CD8-positive, alpha-beta memory T cell (primary cell): ENCODE results near the gene CPO. TPM values are rescaled to one million over a fixed set of nuclear protein-coding genes. Genes with fewer than 3 reads are reported as not detected.

Experiments used
- CTCF ChIA-PET: fragments of 350-600 bp; sonication (Branson Sonifier 250); formaldehyde crosslinking; loops from one replicate; lab custom pipeline; 2021; ENCODE audit warnings: antibody characterized with exemption; lab: Charles Lee
- POLR2A ChIA-PET: fragments of 350-600 bp; sonication (Branson Sonifier 250); formaldehyde crosslinking; loops from one replicate; lab custom pipeline; 2021; ENCODE audit warnings: antibody characterized with exemption; lab: Charles Lee
- DNase-seq, 5 donors: peaks; one replicate each; pipeline versions ENCODE4 v3.0.0 to v3.0.0-alpha.2; 2020 to 2022; ENCODE audit warnings: mixed read lengths in 1 of 5
- H3K27ac ChIP-seq: one replicate; pipeline ENCODE4 v1.7.0; 2013; ENCODE audit warnings: low read depth, mild to moderate bottlenecking, low read length, moderate library complexity
- H3K27me3 ChIP-seq: 2 replicates; pipeline ENCODE4 v1.7.0; 2013; ENCODE audit warnings: low read length, mild to moderate bottlenecking; ENCODE audit not compliant: insufficient read depth, poor library complexity, severe bottlenecking
- H3K36me3 ChIP-seq: 2 replicates; pipeline ENCODE4 v1.7.0; 2013; ENCODE audit warnings: mild to moderate bottlenecking, low read length, moderate library complexity; ENCODE audit not compliant: insufficient read depth
- H3K4me1 ChIP-seq: 2 replicates; pipeline ENCODE4 v1.7.0; 2013; ENCODE audit warnings: mild to moderate bottlenecking, low read length, moderate library complexity; ENCODE audit not compliant: insufficient read depth
- H3K4me3 ChIP-seq: 2 replicates; pipeline ENCODE4 v1.7.0; 2013; ENCODE audit warnings: mild to moderate bottlenecking, low read length
- H3K9me3 ChIP-seq: 2 replicates; pipeline ENCODE4 v1.7.0; 2013; ENCODE audit warnings: mild to moderate bottlenecking, low read length
- H3K27ac Mint-ChIP-seq, 8 donors: one replicate each; pipeline ENCODE4 v1.8.0; 2020 to 2021; ENCODE audit warnings: mixed read lengths in 8 of 8, mild to moderate bottlenecking in 6 of 8, inconsistent platforms in 3 of 8, moderate library complexity in 3 of 8
- H3K27me3 Mint-ChIP-seq, 2 donors: one replicate each; pipeline ENCODE4 v1.8.0; 2020 to 2021; ENCODE audit warnings: mixed read lengths in 2 of 2, mild to moderate bottlenecking in 1 of 2, moderate library complexity in 1 of 2
- H3K36me3 Mint-ChIP-seq, 3 donors: one replicate each; pipeline ENCODE4 v1.8.0; 2020 to 2021; ENCODE audit warnings: mixed read lengths in 3 of 3, inconsistent platforms in 1 of 3, mild to moderate bottlenecking in 1 of 3
- H3K4me1 Mint-ChIP-seq, 3 donors: one replicate each; pipeline ENCODE4 v1.8.0; 2020 to 2021; ENCODE audit warnings: mixed read lengths in 3 of 3, inconsistent platforms in 1 of 3, mild to moderate bottlenecking in 1 of 3
- H3K4me3 Mint-ChIP-seq, 7 donors: one replicate each; pipeline ENCODE4 v1.8.0; 2020 to 2021; ENCODE audit warnings: mixed read lengths in 7 of 7, mild to moderate bottlenecking in 6 of 7, moderate library complexity in 4 of 7, inconsistent platforms in 2 of 7
- H3K9me3 Mint-ChIP-seq, 5 donors: one replicate each; pipeline ENCODE4 v1.8.0; 2020 to 2022; ENCODE audit warnings: mixed read lengths in 5 of 5, mild to moderate bottlenecking in 3 of 5, moderate library complexity in 2 of 5, inconsistent platforms in 1 of 5
- polyA plus RNA-seq: library from polyadenylated mRNA; unstranded; fragments of 300-500 nt; fragmentation: Illumina TruSeq; gene quantifications from one replicate; pipeline ENCODE4 v1.2.3, GENCODE V29; 2021
- total RNA-seq, 2 experiments: library from RNA; stranded (reverse); gene quantifications; one replicate each; pipeline ENCODE4 v1.2.3, GENCODE V29; 2021

CPO gene
- total and polyA plus RNA-seq, 3 experiments from 2014 or later, result 0.20 TPM; not detected in 2

GRCh38 chr2:206979922-206980321 is 40.6 kb downstream of the CPO start:
- no peak overlapping the region for H3K27ac ChIP-seq
- Mint-ChIP-seq H3K27me3 (peaks cover 3% of the 10 kb centered on the region in 2 donors), H3K9me3 (no peaks in the 10 kb centered on the region), H3K27ac (no peak overlapping the region), H3K4me3 (no peak overlapping the region), H3K36me3 (no peaks in the 10 kb centered on the region), H3K4me1 (no peaks in the 10 kb centered on the region)
- H3K4me3 ChIP-seq, result no peak overlapping the region
- ChIA-PET CTCF (no interaction called here), POLR2A (no interaction called here)
- H3K27me3 ChIP-seq, result no peaks in the 10 kb centered on the region
- H3K36me3 ChIP-seq, result no peaks in the 10 kb centered on the region
- no peaks in the 10 kb centered on the region for H3K4me1 ChIP-seq
- H3K9me3 ChIP-seq, result no peaks in the 10 kb centered on the region
- no peak for DNase-seq

GRCh38 chr2:206980413-206980812 is 41.1 kb downstream of the CPO start:
- Histone ChIP-seq H3K27me3 (no peaks in the 10 kb centered on the region), H3K4me3 (no peak overlapping the region), H3K27ac (no peak overlapping the region), H3K4me1 (no peaks in the 10 kb centered on the region), H3K9me3 (no peaks in the 10 kb centered on the region), H3K36me3 (no peaks in the 10 kb centered on the region)
- ChIA-PET CTCF (no interaction called here), POLR2A (no interaction called here)
- Mint-ChIP-seq H3K27ac (no peak overlapping the region), H3K27me3 (peaks cover 3% of the 10 kb centered on the region in 2 donors), H3K4me3 (no peak overlapping the region), H3K36me3 (no peaks in the 10 kb centered on the region), H3K9me3 (no peaks in the 10 kb centered on the region), H3K4me1 (no peaks in the 10 kb centered on the region)
- no peak for DNase-seq

- Histone ChIP-seq H3K4me1 (no peaks in the 10 kb centered on the region), H3K4me3 (no peak overlapping the region), H3K27me3 (no peaks in the 10 kb centered on the region), H3K27ac (no peak overlapping the region), H3K9me3 (no peaks in the 10 kb centered on the region), H3K36me3 (no peaks in the 10 kb centered on the region)
- H3K9me3 Mint-ChIP-seq, result no peaks in the 10 kb centered on the region
- ChIA-PET POLR2A (no interaction called here), CTCF (no interaction called here)
- H3K27me3 Mint-ChIP-seq, result peaks cover 3% of the 10 kb centered on the region in 2 donors
- H3K27ac Mint-ChIP-seq, result no peak overlapping the region
- H3K4me1 Mint-ChIP-seq, result no peaks in the 10 kb centered on the region
- no peak for DNase-seq
- H3K36me3 Mint-ChIP-seq, result no peaks in the 10 kb centered on the region
- H3K4me3 Mint-ChIP-seq, result no peak overlapping the region
Observed at GRCh38 chr2:206981086-206981674, 41.9 kb downstream of the CPO start.

- CTCF ChIA-PET, result no interaction called here
- H3K4me3 ChIP-seq, result no peak overlapping the region
Observed at GRCh38 chr2:206981739-206982340, 42.5 kb downstream of the CPO start.

GRCh38 chr2:206982360-206982955 is 43.1 kb downstream of the CPO start:
- Histone ChIP-seq H3K27me3 (no peaks in the 10 kb centered on the region), H3K9me3 (no peaks in the 10 kb centered on the region), H3K27ac (no peak overlapping the region), H3K4me3 (no peak overlapping the region), H3K4me1 (no peaks in the 10 kb centered on the region), H3K36me3 (no peaks in the 10 kb centered on the region)
- Mint-ChIP-seq H3K4me3 (no peak overlapping the region), H3K9me3 (no peaks in the 10 kb centered on the region), H3K36me3 (no peaks in the 10 kb centered on the region), H3K27me3 (peaks cover 3% of the 10 kb centered on the region in 2 donors), H3K4me1 (no peaks in the 10 kb centered on the region), H3K27ac (no peak overlapping the region)
- DNase-seq, result no peak
- ChIA-PET POLR2A (no interaction called here), CTCF (no interaction called here)

More at GRCh38 chr2:206981739-206982340, 42.5 kb downstream of the CPO start:
- Histone ChIP-seq H3K36me3 (no peaks in the 10 kb centered on the region), H3K27me3 (no peaks in the 10 kb centered on the region), H3K27ac (no peak overlapping the region), H3K4me1 (no peaks in the 10 kb centered on the region), H3K9me3 (no peaks in the 10 kb centered on the region)
- Mint-ChIP-seq H3K4me1 (no peaks in the 10 kb centered on the region), H3K27me3 (peaks cover 3% of the 10 kb centered on the region in 2 donors), H3K4me3 (no peak overlapping the region), H3K36me3 (no peaks in the 10 kb centered on the region), H3K27ac (no peak overlapping the region), H3K9me3 (no peaks in the 10 kb centered on the region)
- POLR2A ChIA-PET, result no interaction called here
- peak in 1 of 5 donors; percentile 36 for DNase-seq

GRCh38 chr2:206983161-206983859 is 44.0 kb downstream of the CPO start:
- Mint-ChIP-seq H3K27ac (no peak overlapping the region), H3K4me1 (no peaks in the 10 kb centered on the region), H3K27me3 (peaks cover 3% of the 10 kb centered on the region in 2 donors), H3K36me3 (no peaks in the 10 kb centered on the region), H3K4me3 (no peak overlapping the region), H3K9me3 (no peaks in the 10 kb centered on the region)
- Histone ChIP-seq H3K36me3 (no peaks in the 10 kb centered on the region), H3K27ac (no peak overlapping the region), H3K4me3 (no peak overlapping the region), H3K27me3 (no peaks in the 10 kb centered on the region), H3K9me3 (no peaks in the 10 kb centered on the region), H3K4me1 (no peaks in the 10 kb centered on the region)
- CTCF ChIA-PET, result no interaction called here
- POLR2A ChIA-PET, result no interaction called here
- DNase-seq, result no peak

- CTCF ChIA-PET, result no interaction called here
- Histone ChIP-seq H3K4me1 (peaks cover 2% of the 10 kb centered on the region), H3K36me3 (no peaks in the 10 kb centered on the region), H3K9me3 (no peaks in the 10 kb centered on the region), H3K27ac (no peak overlapping the region), H3K27me3 (no peaks in the 10 kb centered on the region), H3K4me3 (no peak overlapping the region)
- no peaks in the 10 kb centered on the region for H3K36me3 Mint-ChIP-seq
- H3K27me3 Mint-ChIP-seq, result peaks cover 0 to 3% of the 10 kb centered on the region in 2 donors
- H3K9me3 Mint-ChIP-seq, result peaks cover 0 to 2% (median 0%) of the 10 kb centered on the region in 5 donors
- POLR2A ChIA-PET, result no interaction called here
- H3K27ac Mint-ChIP-seq, result no peak overlapping the region
- no peak for DNase-seq
- H3K4me1 Mint-ChIP-seq, result peaks cover 2 to 4% (median 3%) of the 10 kb centered on the region in 3 donors
- H3K4me3 Mint-ChIP-seq, result no peak overlapping the region
Observed at GRCh38 chr2:206984206-206984605, 44.9 kb downstream of the CPO start.

- DNase-seq, result no peak
Observed at GRCh38 chr2:206986943-206987342, 47.6 kb downstream of the CPO start.

More at GRCh38 chr2:206986943-206987342, 47.6 kb downstream of the CPO start:
- CTCF ChIA-PET, result no interaction called here
- Mint-ChIP-seq H3K9me3 (peaks cover 0 to 2% (median 0%) of the 10 kb centered on the region in 5 donors), H3K36me3 (no peaks in the 10 kb centered on the region), H3K27me3 (peaks cover 4 to 11% of the 10 kb centered on the region in 2 donors), H3K4me1 (peaks cover 3 to 6% (median 4%) of the 10 kb centered on the region in 3 donors), H3K27ac (no peak overlapping the region), H3K4me3 (no peak overlapping the region)
- POLR2A ChIA-PET, result no interaction called here
- no peaks in the 10 kb centered on the region for H3K9me3 ChIP-seq
- no peak overlapping the region for H3K27ac ChIP-seq
- no peaks in the 10 kb centered on the region for H3K27me3 ChIP-seq
- peaks cover 9% of the 10 kb centered on the region for H3K4me1 ChIP-seq
- H3K36me3 ChIP-seq, result no peaks in the 10 kb centered on the region
- H3K4me3 ChIP-seq, result no peak overlapping the region
